SKM-1 treated with dmso at 0.1 percent for 144 hours (cell line): Measurements from ENCODE around the gene COBL.

Experiments used
- DNase-seq: peaks from one replicate; lab custom pipeline; 2025; ENCODE audit not compliant: unreplicated experiment; lab: John Stamatoyannopoulos, UW

Gene COBL

GRCh38 chr7:51126324-51126723 lies 190.3 kb downstream of the COBL start:
- no peak for DNase-seq

DNA sequence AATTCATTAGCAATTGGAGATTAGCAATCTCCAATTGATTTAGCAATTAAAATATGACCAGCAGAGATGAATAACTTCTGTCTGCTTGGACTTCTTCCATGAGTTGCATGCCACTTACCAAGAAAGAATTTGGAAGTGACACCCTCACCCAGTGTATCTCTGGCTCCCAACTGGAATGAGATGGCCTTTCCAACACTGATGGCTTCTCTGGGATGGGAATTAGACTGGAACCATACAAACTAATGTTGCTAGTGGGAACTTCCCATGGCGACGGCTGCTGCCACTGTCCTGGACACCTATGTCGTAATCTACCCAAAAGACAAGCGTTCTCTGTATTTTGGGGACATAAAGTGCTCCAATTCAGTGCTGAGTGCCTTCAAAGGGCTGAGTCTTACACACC lies 192.3 kb downstream of the COBL start:
- DNase-seq: no peak

- no peak for DNase-seq
These were observed 193.1 kb downstream of the COBL start for GRCh38 chr7:51123322-51124019.

- DNase-seq: no peak
These were observed 194.6 kb downstream of the COBL start for GRCh38 chr7:51121931-51122425.

DNA sequence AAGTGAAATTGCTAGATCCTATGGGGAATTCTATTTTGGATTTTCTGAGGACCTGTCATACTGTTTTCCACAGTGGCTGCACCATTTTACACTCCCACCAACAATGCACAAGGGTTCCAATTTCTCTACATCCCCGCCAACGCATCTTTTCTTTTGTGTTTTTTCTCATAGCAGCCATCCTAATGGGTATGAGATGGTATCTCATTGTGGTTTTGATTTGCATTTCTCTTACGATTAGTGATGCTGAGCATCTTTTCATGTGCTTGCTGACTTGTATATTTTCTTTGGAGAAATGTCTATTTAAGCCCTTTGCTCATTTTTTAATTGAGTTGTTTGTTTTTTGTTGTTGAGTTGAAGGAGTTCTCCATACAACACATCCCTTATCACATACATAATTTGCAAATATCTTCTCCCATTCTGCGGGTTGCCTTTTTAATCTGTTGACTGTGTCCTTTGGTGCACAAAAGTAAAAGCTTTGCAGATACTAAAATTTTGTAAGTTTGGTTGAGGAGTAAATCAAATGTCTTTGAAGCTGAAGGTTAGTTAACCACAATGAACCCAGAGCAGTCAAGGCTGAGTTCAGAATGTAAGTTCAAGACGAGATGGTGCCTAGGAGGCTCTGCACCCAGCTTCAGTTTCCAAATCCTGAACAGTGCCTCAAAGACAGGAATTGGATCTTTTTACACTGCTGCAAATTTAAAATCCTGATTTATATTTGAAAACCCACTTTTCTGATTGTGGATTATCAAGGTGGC lies 195.4 kb downstream of the COBL start:
- DNase-seq: no peak

DNA sequence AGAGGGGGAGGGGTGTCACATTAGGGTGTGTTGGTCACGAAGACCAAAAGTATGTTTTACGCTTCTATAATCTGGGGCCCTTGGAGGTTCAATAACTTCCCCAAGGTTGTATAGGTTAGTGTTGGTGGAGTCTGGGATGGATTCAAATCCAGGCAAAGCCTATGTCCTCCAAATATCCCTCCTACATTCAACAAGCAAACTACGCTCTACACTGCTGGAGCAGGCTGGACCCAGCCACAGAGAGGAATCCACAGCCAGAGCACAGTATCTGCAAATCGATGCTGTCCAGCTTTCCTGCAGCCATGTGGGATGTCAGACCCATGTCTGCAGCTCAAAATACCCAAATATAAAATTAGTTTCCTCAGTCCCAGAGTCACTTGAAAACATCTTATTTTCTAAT lies 198.0 kb downstream of the COBL start:
- DNase-seq: no peak

GRCh38 chr7:51114501-51114900 lies 202.1 kb downstream of the COBL start:
- DNase-seq: no peak

GRCh38 chr7:51113962-51114361 lies 202.6 kb downstream of the COBL start:
- DNase-seq: no peak

DNA sequence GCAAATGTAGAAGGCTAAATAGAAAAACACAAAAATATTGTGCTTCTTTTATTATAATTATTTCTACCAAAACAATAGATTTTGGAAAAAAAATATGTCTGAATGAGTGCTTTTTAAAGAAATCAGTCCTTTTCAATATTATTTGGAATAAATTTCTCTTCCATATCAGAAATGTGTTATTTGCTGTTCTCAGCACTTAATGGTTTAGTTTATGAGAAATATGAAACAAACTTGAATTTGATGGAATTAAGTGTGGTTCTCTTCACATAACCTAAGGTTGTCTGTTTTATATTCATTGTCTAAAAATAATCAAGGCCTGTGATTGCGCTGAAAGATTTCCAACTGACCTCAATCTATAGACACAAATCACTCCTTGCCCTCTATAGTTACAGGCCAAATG lies 203.0 kb downstream of the COBL start:
- DNase-seq: no peak

DNA sequence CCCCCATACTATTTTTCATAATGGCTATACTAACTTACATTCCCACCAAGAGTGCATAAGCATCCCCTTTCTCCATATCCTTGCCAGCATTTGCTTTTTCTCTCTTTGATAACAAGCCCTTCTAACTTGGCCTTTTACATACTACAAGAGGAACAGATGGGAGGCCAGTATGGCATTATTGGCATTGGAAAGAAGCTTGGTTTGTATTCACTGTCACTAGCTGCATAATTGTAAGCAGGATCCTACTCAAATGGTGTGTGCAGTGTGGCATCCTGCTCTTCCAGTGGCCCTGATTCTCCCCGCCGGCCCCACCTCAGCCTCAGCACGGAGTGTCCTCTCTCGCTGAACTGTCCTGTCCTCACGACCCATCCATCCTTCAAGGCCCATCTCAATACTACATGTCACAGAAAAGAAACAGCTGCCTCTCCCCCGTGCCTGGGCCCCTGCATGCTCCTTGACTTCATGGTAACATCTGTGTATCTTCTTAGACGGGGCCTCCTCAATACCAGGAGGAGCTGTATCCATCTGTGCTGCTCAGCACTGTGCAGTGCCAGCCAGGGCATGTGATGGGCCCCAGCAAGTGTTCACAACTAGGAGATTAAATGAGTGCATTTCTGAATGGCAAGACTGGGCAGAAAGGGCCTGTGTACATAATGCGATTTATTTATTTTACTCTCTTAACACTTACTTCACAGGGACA lies 205.2 kb downstream of the COBL start:
- no peak for DNase-seq

DNA sequence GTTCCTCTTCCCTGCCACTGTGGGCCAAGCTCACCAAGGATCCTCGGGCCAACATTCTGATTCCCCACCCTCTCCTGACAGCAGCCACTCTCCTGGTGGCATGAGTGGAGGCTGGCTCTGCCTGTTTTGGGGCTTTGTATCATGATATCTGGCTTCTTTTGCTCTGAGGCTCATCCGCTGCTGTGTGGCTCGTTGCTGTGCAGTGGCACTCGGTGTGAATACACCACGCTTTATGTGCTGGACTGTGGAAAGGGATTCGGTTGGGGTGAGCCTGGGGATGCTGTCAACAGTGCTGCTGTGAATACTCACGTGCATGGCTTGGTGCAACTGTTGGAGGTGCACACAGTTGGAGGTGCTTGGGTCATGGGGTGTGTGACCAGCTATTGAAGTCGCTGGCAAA lies 208.5 kb downstream of the COBL start:
- no peak for DNase-seq

DNA sequence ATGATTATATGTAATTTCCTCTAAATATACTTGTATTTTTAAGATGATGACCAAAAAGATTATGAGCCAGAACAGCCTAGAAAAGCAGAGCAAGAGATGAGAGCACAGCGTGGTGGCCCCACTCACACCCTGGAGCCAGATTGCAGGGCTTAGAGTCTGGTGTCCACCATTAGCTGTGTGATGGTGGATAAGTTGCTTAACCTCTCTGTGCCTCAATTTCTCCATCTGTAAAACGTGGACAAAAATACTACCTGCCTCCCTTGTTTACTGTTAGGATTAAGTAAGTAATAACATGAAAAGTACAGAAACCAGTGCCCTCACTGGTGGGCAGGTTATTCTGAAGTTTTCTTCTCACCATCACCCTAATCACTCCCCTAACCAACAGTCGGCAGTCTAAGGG lies 212.3 kb downstream of the COBL start:
- DNase-seq: no peak

GRCh38 chr7:51103718-51104117 lies 212.9 kb downstream of the COBL start:
- no peak for DNase-seq

- DNase-seq: no peak
These were observed 213.8 kb downstream of the COBL start for GRCh38 chr7:51102828-51103227.

DNA sequence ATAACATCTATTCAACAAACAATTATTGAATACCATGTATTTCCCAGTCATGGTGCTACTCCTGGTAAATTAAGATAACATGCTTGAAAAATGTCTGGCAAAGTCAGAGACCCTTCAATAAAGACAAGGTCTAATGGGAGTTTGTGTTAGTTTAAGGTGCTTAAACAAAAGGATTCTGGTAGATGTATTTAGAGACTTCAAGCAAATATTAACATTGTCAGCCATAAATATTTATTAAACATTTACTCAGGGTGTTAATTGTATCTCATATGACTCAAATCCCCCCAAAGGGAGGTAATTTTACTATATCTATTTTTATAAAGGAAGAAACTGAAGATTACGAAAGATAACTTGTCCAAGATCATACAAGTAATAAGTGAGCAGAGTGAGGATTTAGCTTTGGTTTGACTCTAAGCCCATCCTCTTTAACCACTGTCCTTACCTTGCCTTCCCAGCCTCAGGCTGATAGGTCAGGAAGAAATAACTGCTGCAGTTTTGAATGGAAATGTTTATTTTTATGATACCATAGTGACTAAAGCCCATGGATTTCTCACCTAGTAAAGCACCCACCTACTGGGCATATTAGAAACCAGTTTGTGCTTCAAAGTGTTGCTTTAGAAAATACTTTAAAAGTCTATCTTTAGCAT lies 215.4 kb downstream of the COBL start:
- no peak for DNase-seq

GRCh38 chr7:51090411-51090810 lies 226.2 kb downstream of the COBL start:
- no peak for DNase-seq

GRCh38 chr7:51085034-51085692 lies 231.4 kb downstream of the COBL start:
- DNase-seq: no peak

- no peak for DNase-seq
These were observed 232.5 kb downstream of the COBL start for GRCh38 chr7:51084121-51084520.

GRCh38 chr7:51082940-51083533 lies 233.6 kb downstream of the COBL start:
- no peak for DNase-seq

- no peak for DNase-seq
These were observed 234.3 kb downstream of the COBL start for GRCh38 chr7:51082096-51082840.
